ENCODE measurements around the gene PCGF2.

DNA sequence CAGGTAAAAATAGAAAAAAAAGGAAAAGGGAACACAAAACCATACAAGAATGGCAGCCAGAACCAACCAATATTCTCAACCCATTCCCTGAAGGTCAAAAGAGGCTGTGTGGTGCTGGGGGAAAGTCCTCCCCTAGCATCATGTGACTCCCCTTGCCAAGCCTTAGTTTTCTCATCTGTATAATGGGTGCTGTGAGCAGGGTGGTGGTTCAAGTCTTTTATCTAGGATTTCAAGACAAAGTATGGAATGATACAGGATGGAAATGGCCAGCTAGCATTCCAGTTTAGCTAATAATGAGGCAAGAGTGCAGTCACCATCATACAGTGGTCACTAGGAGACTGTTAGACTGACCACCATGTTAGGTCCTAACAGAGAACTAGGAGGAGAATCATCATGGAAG, 25.1 kb upstream of the PCGF2 start:
- TF ChIP-seq SIN3A (IDR thresholded peaks at IDR 0.05; ENCODE audit: borderline replicate concordance, insufficient read depth, low read depth, low read length) (no peak), POLR2AphosphoS5 (IDR thresholded peaks at IDR 0.05; ENCODE audit: low read depth, low read length) (no peak)
- TF ChIP-seq, protein P1, sequence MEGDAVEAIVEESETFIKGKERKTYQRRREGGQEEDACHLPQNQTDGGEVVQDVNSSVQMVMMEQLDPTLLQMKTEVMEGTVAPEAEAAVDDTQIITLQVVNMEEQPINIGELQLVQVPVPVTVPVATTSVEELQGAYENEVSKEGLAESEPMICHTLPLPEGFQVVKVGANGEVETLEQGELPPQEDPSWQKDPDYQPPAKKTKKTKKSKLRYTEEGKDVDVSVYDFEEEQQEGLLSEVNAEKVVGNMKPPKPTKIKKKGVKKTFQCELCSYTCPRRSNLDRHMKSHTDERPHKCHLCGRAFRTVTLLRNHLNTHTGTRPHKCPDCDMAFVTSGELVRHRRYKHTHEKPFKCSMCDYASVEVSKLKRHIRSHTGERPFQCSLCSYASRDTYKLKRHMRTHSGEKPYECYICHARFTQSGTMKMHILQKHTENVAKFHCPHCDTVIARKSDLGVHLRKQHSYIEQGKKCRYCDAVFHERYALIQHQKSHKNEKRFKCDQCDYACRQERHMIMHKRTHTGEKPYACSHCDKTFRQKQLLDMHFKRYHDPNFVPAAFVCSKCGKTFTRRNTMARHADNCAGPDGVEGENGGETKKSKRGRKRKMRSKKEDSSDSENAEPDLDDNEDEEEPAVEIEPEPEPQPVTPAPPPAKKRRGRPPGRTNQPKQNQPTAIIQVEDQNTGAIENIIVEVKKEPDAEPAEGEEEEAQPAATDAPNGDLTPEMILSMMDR (IDR thresholded peaks at IDR 0.05) = no peak
